NK-92 (cell line): ENCODE results near the gene RFLNA.

Experiments
- DNase-seq: peaks from one replicate; lab custom pipeline; 2025; ENCODE audit not compliant: unreplicated experiment; lab: John Stamatoyannopoulos, UW

The RFLNA gene

DNA sequence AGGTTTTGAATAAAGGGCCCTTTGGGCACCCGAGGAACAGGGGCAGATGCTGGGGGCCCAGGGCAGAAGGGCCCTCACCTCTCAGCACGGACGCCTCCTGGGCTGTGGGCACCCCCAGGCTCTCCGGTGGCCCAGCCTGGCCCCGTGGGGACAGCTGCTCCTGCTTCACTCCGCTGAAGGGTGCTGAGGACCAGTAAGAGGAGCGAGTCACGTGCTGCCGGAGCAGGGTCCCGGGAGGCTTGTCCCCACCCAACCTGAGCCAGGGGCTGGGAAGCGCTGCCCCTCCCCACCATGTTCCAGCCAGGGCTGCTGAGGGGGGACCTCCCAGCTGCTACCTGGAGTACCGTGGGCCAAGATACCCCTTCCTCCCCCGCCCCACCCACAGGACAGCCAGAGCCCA is 59.5 kb downstream of the RFLNA start:
- no peak for DNase-seq

DNA sequence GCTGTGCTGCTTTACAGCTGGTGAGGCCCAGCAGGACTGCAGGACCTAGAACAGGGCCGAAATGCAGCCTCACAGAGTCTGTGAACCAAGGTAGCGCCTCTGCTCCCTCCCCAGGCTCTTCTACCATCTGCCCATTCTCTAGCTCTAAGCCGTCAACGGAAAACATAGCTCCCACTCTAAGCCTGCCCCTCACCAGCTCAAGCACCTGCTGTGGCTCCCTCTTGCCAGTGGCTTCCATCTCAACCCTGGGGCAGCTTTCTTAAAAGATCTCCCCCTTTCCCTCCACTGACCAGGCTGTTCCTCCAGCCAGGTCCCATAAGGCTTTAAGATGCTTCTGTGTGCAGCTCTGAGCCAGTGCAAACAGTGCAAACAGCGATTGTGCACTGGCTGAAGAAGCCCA is 61.3 kb downstream of the RFLNA start:
- no peak for DNase-seq

DNA sequence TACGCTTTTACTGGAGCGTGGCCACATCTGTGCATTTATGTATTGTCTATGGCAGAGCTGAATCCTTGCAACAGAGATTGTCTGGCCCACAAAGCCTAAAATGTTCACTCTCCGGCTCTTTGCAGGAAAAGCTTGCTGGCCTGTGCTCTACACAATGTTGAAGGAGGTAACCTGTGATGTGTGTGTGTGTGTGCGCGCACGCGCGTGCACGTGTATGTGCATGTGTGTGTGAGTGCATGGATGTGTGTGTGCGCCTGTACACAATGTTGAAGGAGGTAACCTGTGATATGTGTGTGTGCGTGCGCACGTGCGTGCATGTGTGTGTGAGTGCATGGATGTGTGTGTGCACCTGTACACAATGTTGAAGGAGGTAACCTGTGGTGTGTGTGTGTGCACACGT is 62.7 kb downstream of the RFLNA start:
- DNase-seq: no peak

DNA sequence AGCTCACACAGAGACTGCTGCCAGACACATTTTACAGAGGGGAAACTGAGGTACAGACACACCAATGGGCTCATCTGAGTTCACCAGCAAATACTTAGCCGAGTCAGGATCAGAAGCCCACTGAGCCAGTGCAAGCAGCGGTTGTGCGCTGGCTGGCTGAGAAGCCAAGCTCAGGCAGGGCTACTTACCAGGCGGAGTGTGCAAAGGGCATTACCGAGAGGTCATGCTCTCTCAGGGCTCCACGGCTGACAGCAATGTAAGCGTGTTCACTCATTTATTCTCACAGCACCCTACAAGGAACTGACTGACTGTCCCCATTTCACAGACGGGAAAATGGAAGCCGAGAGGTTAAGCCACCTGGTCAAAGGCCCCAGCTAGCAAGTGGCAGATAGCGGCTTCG is 63.7 kb downstream of the RFLNA start:
- DNase-seq: no peak

DNA sequence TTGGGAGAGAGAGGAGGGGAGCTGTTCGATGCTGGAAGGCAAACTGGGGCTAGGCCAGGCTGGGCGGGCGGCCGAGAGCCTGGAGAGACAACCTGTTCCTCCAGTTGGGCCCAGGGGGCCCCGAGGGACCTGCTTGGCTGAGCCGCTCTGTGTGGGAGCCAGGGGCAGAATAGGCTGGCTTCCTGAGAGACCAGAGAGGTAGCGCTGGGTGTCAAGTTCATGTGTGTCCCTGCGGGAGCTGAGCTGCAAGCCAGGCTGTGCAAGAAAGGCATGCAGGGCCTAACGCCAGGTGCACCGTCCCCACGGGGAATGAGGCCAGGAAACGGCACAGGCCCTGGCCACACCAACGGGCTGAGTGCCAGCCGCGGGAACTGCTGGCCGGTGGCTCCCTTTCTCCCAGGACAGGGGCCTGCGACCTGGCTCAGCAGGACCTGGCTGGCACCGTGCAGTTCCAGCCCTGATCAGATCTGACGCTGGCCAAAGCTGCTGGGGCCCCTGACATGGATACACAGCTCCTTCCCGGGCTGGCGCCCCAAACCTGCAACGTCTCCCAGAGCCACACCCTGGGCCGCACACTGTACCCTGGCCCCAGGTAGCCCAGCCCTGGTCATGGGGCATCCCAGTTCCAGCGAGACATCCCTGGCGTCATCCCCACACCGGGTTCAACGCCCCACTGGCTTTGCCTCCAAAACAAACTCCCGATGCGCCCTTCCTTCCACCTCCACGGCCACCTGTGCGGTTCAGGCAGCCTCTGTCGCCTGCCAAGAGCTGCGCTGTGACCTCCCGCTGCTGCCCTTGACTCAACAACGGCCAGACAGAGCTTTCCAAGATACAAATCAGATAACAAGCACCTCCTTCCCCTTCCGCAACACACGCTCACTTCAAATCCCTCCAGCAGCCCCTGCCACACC is 65.0 kb downstream of the RFLNA start:
- no peak for DNase-seq

DNA sequence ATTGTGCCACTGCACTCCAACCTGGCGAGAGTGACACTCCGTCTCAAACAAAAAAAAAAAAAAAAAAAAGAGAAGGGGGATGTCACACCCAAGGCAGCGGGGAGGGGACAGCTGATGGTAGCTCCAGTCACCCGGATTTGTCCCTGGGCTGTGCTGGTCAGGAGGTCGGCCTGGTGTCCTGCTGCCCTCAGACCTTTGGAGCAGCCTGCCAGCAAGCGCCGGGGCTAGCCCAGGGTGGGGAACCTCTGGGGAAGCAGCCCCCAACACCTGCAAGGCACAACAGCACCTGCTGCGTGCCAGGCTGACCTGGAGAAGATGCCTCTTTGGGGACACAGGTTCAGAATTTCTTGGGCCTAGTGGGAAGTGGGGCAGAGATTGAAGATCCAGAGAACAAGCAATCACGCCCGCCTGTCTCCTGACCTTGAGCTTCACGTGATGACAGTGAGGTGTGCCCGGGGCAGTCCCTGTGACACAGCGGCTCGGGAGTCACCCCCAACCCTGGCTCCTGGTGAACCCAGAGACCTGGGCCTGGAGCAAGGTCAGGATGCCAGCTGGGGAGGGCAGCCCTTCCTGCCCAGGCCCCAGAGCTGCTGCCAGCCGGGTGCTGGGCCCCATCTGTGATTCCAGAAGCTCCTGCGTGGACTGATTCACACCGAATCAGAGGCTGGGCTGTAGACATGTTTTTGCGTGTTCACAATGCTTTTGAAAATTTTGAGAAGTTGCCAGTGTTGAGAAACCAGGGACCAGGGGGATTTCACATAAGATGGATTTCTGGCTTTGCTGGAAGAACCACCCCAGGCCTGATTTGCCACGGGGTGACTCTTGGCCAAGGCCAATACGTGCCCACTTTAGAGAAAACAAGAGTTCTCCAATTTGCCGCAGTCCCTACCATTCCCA is 66.4 kb downstream of the RFLNA start:
- DNase-seq: no peak

DNA sequence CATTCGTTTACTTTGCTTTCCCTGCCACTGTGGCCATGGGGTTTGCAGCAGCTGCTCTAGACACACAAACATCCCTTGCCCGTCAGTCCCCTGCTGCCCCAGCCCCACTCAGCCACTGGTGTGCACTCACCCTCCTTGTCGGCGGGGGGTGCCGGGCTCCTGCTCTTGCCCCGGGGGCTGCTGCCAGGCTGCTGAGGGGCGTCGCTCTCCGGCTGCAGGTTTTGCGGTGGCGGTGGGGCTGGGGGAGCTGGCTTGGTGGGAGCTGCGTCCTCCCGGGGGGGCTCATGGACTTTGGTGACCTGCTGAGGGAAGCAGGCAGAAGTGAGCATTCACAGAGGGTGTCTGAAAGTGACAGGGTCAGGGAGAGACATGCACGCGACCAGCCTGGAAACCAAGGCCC is 67.1 kb downstream of the RFLNA start:
- DNase-seq: no peak

DNA sequence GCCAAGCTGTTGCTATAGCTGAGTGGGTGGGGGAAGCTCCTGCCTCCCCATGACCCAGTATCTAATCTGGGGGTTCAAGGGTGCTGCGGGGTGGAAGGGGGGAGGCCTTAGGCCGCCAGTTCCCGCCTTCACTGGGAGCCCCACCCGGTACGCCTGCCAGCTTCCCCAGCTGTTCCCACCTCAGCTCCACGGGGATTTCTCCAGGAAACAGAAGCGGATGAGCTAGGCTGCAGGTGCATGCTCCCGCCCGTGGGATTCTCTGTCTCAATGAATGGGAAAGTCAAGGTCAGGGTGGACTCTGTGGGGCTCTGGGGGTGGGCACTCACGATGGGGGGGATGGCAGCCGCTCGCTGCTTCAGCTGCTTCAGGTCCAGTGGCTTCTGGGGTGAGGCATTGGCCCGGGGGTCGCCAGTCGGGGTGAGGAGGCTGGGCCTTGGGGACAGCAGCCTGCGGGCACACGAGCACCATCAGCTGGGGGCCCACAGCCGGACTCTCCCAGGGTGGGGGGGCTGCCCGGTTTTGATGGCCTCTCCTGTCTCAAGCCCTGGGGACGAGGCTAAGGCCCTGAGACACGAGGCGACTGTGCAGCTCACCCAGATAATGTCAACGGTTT is 68.6 kb downstream of the RFLNA start:
- DNase-seq: no peak

DNA sequence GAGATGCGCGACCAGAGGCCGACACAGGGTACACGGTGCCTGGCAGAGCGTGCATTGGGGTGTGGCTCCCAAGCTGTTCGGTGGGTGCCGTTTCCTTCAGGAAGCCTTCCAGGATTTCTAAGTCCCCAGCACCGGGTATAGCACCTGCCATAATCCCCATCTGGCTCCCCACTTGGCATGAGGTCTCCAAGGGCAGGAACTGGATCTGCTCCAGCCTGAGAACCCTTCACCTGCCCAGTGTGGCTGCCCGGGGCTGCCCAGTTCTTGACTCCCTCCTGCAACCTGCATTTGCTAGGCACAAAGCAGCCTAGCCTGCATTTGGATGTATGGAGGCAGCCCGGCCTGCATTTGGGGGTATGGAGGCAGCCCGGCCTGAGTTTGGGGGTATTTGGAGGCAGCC is 69.7 kb downstream of the RFLNA start:
- no peak for DNase-seq
